Activated CD8-positive, alpha-beta T cell treated with anti-CD3 and anti-CD28 coated beads for 36 hours (primary cell): ENCODE results near the gene CCDC60. TPM values are rescaled to one million over a fixed set of nuclear protein-coding genes. Genes with fewer than 3 reads are reported as not detected.

Source experiments
- ATAC-seq: fragments of 200-7000 bp; cut with Tn5 transposase; one replicate; pipeline ENCODE4 v1.10.0; 2021; ENCODE audit warnings: mild to moderate bottlenecking, moderate library complexity
- CTCF ChIA-PET: fragments of 350-600 bp; sonication (Branson Sonifier 250); formaldehyde crosslinking; loops from one replicate; lab custom pipeline; 2021; ENCODE audit warnings: antibody characterized with exemption; lab: Charles Lee
- POLR2A ChIA-PET: fragments of 350-600 bp; sonication (Branson Sonifier 250); formaldehyde crosslinking; loops from one replicate; lab custom pipeline; 2021; ENCODE audit warnings: antibody characterized with exemption; lab: Charles Lee
- DNase-seq: peaks from one replicate; pipeline ENCODE4 v3.0.0-alpha.2; 2020
- H3K27ac Mint-ChIP-seq: one replicate; pipeline ENCODE4 v1.8.0; 2021; ENCODE audit warnings: mild to moderate bottlenecking, mixed read lengths
- H3K27me3 Mint-ChIP-seq: one replicate; pipeline ENCODE4 v1.8.0; 2021; ENCODE audit warnings: mixed read lengths
- H3K36me3 Mint-ChIP-seq: one replicate; pipeline ENCODE4 v1.8.0; 2021; ENCODE audit warnings: low read depth, mixed read lengths
- H3K4me1 Mint-ChIP-seq: one replicate; pipeline ENCODE4 v1.8.0; 2021; ENCODE audit warnings: low read depth, mixed read lengths
- H3K4me3 Mint-ChIP-seq: one replicate; pipeline ENCODE4 v1.8.0; 2021; ENCODE audit warnings: mild to moderate bottlenecking, moderate library complexity, mixed read lengths
- H3K9me3 Mint-ChIP-seq: one replicate; pipeline ENCODE4 v1.8.0; 2021; ENCODE audit warnings: mixed read lengths
- CTCF ChIP-seq: fragments of 200-600 bp; IDR thresholded peaks from one replicate; pipeline ENCODE4 v1.8.0; 2022; ENCODE audit warnings: antibody characterized with exemption, mild to moderate bottlenecking
- intact Hi-C: fragments of 100-400 bp; cut with micrococcal nuclease; formaldehyde crosslinking; loops from one replicate; pipeline ENCODE4 v1.10.0; 2022
- total RNA-seq, 2 experiments: library from RNA; stranded (reverse); gene quantifications; one replicate each; pipeline ENCODE4 v1.2.3, GENCODE V29; 2021

CCDC60 gene
- total RNA-seq, 2 experiments from 2014 or later = not detected

GRCh38 chr12:119320678-119321077 lies 13.9 kb upstream of the CCDC60 start:
- CTCF ChIA-PET = no interaction called here
- DNase-seq (no peak), ATAC-seq (no peak)
- Mint-ChIP-seq H3K27me3 (peaks cover 4% of the 10 kb centered on the region), H3K4me1 (no peaks in the 10 kb centered on the region), H3K9me3 (peaks cover 5% of the 10 kb centered on the region), H3K27ac (no peak overlapping the region), H3K4me3 (no peak overlapping the region), H3K36me3 (no peaks in the 10 kb centered on the region)
- no peak for TF ChIP-seq CTCF
- intact Hi-C loops = no loop called here
- POLR2A ChIA-PET = no interaction called here

- ChIA-PET POLR2A (interaction anchor here (0.7 kb wide), 1 partner anchor 10 kb away, joined by 5 read pairs; no protein-coding TSS in a partner anchor), CTCF (no interaction called here)
- ATAC-seq (no peak), DNase-seq (no peak)
- Mint-ChIP-seq H3K36me3 (no peaks in the 10 kb centered on the region), H3K4me3 (no peak overlapping the region), H3K27ac (no peak overlapping the region), H3K27me3 (peaks cover 4% of the 10 kb centered on the region), H3K4me1 (no peaks in the 10 kb centered on the region), H3K9me3 (peaks cover 7% of the 10 kb centered on the region)
- intact Hi-C loops = no loop called here
- no peak for TF ChIP-seq CTCF
Measured at GRCh38 chr12:119322301-119322723, 12.2 kb upstream of the CCDC60 start.

- H3K27ac Mint-ChIP-seq = no peak overlapping the region
- H3K36me3 Mint-ChIP-seq = no peaks in the 10 kb centered on the region
- intact Hi-C loops = no loop called here
- no peak for DNase-seq
- ChIA-PET CTCF (no interaction called here), POLR2A (no interaction called here)
- TF ChIP-seq CTCF = no peak
- H3K4me1 Mint-ChIP-seq = no peaks in the 10 kb centered on the region
- ATAC-seq = no peak
- no peak overlapping the region for H3K4me3 Mint-ChIP-seq
- peaks cover 3% of the 10 kb centered on the region for H3K27me3 Mint-ChIP-seq
- H3K9me3 Mint-ChIP-seq = peaks cover 7% of the 10 kb centered on the region
Measured at GRCh38 chr12:119325813-119326212, 8.7 kb upstream of the CCDC60 start.

- intact Hi-C loops = no loop called here
- Mint-ChIP-seq H3K27me3 (peaks cover 2% of the 10 kb centered on the region), H3K4me3 (no peak overlapping the region), H3K36me3 (no peaks in the 10 kb centered on the region), H3K27ac (no peak overlapping the region), H3K9me3 (peaks cover 7% of the 10 kb centered on the region), H3K4me1 (no peaks in the 10 kb centered on the region)
- ChIA-PET POLR2A (no interaction called here), CTCF (no interaction called here)
- ATAC-seq = no peak
- no peak for DNase-seq
- no peak for TF ChIP-seq CTCF
Measured at GRCh38 chr12:119326341-119326740, 8.2 kb upstream of the CCDC60 start.

- H3K9me3 Mint-ChIP-seq = peaks cover 5% of the 10 kb centered on the region
- no peaks in the 10 kb centered on the region for H3K36me3 Mint-ChIP-seq
- no peak for DNase-seq
- ATAC-seq = no peak
- ChIA-PET POLR2A (no interaction called here), CTCF (interaction anchor here (1.1 kb wide), 1 partner anchor 13 kb away, joined by 3 read pairs; no protein-coding TSS in a partner anchor)
- no peak overlapping the region for H3K27ac Mint-ChIP-seq
- no peak for TF ChIP-seq CTCF
- no peak overlapping the region for H3K4me3 Mint-ChIP-seq
- intact Hi-C loops = no loop called here
- H3K4me1 Mint-ChIP-seq = no peaks in the 10 kb centered on the region
- peaks cover 3% of the 10 kb centered on the region for H3K27me3 Mint-ChIP-seq
Measured at GRCh38 chr12:119327471-119327870, 7.1 kb upstream of the CCDC60 start.
